Neural crest cell (in vitro differentiated cells): ENCODE data around the gene NEU1. TPM values are rescaled to one million over a fixed set of nuclear protein-coding genes. Genes with fewer than 3 reads are reported as not detected.

Source experiments
- DNase-seq: peaks from one replicate; pipeline ENCODE4 v3.0.0; 2021; ENCODE audit warnings: low read depth, mixed read lengths, low spot score
- H3K27ac Mint-ChIP-seq: one replicate; pipeline ENCODE4 v1.8.0; 2021; ENCODE audit warnings: mild to moderate bottlenecking, mixed read lengths; ENCODE audit not compliant: unreplicated experiment
- H3K27me3 Mint-ChIP-seq: 2 replicates; pipeline ENCODE4 v1.8.0; 2021; ENCODE audit warnings: low read depth, mild to moderate bottlenecking, mixed read lengths
- H3K36me3 Mint-ChIP-seq: 2 replicates; pipeline ENCODE4 v1.8.0; 2021; ENCODE audit warnings: low read depth, mild to moderate bottlenecking, mixed read lengths
- H3K4me1 Mint-ChIP-seq: 2 replicates; pipeline ENCODE4 v1.8.0; 2021; ENCODE audit warnings: mixed read lengths
- H3K4me3 Mint-ChIP-seq: one replicate; pipeline ENCODE4 v1.8.0; 2021; ENCODE audit warnings: mild to moderate bottlenecking, mixed read lengths
- H3K9me3 Mint-ChIP-seq: 2 replicates; pipeline ENCODE4 v1.8.0; 2021; ENCODE audit warnings: mixed read lengths
- total RNA-seq: library from RNA; stranded (reverse); gene quantifications from 2 replicates; pipeline ENCODE4 v1.2.1, GENCODE V29; 2021
- TF ChIP-seq, protein P1 (sequence below): fragments of 200-600 bp; sonication (generic); conservative IDR thresholded peaks from 2 replicates; pipeline ENCODE4 v1.5.0; 2021; ENCODE audit warnings: antibody characterized with exemption, mild to moderate bottlenecking

Gene NEU1
- total RNA-seq, 1 donor from 2014 or later: 49.9 TPM

DNA sequence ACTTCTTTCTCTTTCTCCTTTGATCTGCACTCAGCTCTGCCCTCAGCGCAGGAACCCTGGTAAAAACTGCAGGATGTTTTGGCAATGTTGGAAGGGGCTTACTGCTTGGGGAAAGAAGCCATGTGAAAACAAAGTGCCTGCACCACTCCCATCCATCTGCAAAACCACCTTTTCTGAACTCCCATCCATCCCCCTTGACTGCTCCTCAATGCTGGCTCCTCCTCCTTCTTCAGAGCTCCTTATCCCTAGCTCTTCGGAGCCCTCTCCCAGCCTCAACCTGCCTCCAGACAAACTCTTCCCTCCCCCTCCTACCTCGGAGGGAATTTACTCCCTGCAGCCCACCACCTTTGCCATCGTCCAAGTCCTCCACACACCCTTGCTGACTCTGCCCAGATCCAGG lies 43.5 kb upstream of the NEU1 start:
- Mint-ChIP-seq H3K4me3 (no peak overlapping the region), H3K27ac (no peak overlapping the region), H3K27me3 (peaks cover 14% of the 10 kb centered on the region)

GRCh38 chr6:31905041-31905440 lies 42.4 kb upstream of the NEU1 start:
- no peak for DNase-seq
- TF ChIP-seq, protein P1, sequence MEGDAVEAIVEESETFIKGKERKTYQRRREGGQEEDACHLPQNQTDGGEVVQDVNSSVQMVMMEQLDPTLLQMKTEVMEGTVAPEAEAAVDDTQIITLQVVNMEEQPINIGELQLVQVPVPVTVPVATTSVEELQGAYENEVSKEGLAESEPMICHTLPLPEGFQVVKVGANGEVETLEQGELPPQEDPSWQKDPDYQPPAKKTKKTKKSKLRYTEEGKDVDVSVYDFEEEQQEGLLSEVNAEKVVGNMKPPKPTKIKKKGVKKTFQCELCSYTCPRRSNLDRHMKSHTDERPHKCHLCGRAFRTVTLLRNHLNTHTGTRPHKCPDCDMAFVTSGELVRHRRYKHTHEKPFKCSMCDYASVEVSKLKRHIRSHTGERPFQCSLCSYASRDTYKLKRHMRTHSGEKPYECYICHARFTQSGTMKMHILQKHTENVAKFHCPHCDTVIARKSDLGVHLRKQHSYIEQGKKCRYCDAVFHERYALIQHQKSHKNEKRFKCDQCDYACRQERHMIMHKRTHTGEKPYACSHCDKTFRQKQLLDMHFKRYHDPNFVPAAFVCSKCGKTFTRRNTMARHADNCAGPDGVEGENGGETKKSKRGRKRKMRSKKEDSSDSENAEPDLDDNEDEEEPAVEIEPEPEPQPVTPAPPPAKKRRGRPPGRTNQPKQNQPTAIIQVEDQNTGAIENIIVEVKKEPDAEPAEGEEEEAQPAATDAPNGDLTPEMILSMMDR: no peak
- no peak overlapping the region for H3K27ac Mint-ChIP-seq
- peak overlapping the region; percentile 72 for H3K4me3 Mint-ChIP-seq
- H3K27me3 Mint-ChIP-seq: peaks cover 14% of the 10 kb centered on the region
- H3K36me3 Mint-ChIP-seq: no peaks in the 10 kb centered on the region
- H3K4me1 Mint-ChIP-seq: peaks cover 16% of the 10 kb centered on the region
- no peaks in the 10 kb centered on the region for H3K9me3 Mint-ChIP-seq

More for the DNA sequence above, 43.5 kb upstream of the NEU1 start:
- Mint-ChIP-seq H3K9me3 (no peaks in the 10 kb centered on the region), H3K4me1 (peaks cover 16% of the 10 kb centered on the region), H3K36me3 (no peaks in the 10 kb centered on the region)
- no peak for DNase-seq
- TF ChIP-seq, protein P1: no peak

DNA sequence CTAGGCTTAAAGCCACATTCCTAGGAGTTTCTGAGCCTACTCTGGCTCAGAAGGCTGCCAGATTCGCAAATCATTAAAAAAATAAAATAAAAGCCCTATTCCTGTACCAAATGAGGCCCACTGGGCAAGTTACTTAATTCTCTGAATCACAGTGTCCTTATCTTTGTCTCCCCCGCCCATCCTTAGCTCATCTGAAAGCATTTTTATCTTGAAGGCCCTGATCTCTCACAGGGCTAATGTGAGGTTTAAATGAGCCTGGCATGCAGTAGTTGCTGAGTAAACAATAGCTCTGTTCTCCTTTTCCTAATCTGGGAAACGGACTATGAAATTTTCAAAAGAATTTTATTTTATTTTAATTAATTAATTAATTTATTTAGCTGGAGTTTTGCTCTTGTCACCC lies 41.3 kb upstream of the NEU1 start:
- no peak for DNase-seq
- no peaks in the 10 kb centered on the region for H3K36me3 Mint-ChIP-seq
- no peak overlapping the region for H3K27ac Mint-ChIP-seq
- H3K9me3 Mint-ChIP-seq: no peaks in the 10 kb centered on the region
- peaks cover 14% of the 10 kb centered on the region for H3K27me3 Mint-ChIP-seq
- H3K4me1 Mint-ChIP-seq: peaks cover 26% of the 10 kb centered on the region
- peak overlapping the region; percentile 55 for H3K4me3 Mint-ChIP-seq
- TF ChIP-seq, protein P1: no peak

DNA sequence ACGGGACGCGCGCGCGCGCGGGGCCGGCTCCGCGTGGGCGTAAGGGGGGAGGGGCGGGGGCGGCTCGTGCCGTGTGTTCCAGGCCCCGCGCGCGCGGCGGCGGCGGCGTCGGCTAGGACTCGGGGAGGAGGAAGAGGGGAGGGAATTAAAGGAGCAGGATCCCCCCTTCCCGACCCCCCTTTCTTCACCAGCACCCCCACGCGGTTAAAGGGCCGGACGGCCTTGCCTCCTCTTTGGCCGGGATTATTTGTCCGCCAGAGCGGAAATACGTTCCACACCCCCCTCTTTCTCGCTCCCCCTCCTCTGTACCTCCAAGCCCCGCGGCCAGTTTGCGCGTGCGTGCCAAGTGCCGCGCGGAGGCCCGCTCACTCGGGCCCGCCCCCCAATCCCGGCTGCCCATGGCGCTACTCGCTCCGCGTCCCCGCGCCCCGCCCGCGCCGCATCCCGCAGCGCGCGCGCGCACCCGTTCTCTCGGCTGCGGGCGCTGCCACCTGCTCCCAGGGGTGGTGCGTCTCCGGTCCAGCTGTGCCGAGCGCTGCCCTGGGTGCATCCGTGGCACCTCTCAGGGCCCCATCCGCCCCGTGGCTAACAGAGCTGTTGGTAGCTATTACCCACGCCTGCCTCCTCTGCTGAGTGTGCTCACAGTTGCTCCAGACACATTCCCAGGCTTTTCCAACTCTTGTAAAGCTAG lies 39.5 kb upstream of the NEU1 start, which contains the start of gene ZBTB12:
ZBTB12 (minus strand) TSS at position 134 of the 691 bp plus-strand sequence. CDS start 781 bp downstream, outside the sequence.
- H3K9me3 Mint-ChIP-seq: no peaks in the 10 kb centered on the region
- H3K27ac Mint-ChIP-seq: peak within 1 kb of the TSS; percentile 43
- H3K4me1 Mint-ChIP-seq: peaks cover 37% of the 10 kb centered on the region
- TF ChIP-seq, protein P1: no peak
- peaks cover 14% of the 10 kb centered on the region for H3K27me3 Mint-ChIP-seq
- peak; percentile 95 for DNase-seq
- no peaks in the 10 kb centered on the region for H3K36me3 Mint-ChIP-seq
- H3K4me3 Mint-ChIP-seq: peak within 1 kb of the TSS; percentile 89

- Mint-ChIP-seq H3K4me1 (peaks cover 39% of the 10 kb centered on the region), H3K36me3 (no peaks in the 10 kb centered on the region), H3K27me3 (peaks cover 13% of the 10 kb centered on the region), H3K27ac (no peak overlapping the region), H3K9me3 (no peaks in the 10 kb centered on the region), H3K4me3 (peak overlapping the region; percentile 89)
- TF ChIP-seq, protein P1: no peak
- DNase-seq: no peak
Measured at GRCh38 chr6:31901415-31901952, 38.9 kb upstream of the NEU1 start.
